NCI-H526 treated with DMSO at 0.1 percent for 48 hours (cell line): ENCODE measurements around the gene CCZ1B.
"Not testable (repeated sequence)": the region's sequence is repeated elsewhere in the genome, so short reads cannot be mapped to it uniquely, and the experiment has no call there.

Experiments
- DNase-seq: peaks from one replicate; lab custom pipeline; 2025; lab: John Stamatoyannopoulos, UW

The CCZ1B gene

DNA sequence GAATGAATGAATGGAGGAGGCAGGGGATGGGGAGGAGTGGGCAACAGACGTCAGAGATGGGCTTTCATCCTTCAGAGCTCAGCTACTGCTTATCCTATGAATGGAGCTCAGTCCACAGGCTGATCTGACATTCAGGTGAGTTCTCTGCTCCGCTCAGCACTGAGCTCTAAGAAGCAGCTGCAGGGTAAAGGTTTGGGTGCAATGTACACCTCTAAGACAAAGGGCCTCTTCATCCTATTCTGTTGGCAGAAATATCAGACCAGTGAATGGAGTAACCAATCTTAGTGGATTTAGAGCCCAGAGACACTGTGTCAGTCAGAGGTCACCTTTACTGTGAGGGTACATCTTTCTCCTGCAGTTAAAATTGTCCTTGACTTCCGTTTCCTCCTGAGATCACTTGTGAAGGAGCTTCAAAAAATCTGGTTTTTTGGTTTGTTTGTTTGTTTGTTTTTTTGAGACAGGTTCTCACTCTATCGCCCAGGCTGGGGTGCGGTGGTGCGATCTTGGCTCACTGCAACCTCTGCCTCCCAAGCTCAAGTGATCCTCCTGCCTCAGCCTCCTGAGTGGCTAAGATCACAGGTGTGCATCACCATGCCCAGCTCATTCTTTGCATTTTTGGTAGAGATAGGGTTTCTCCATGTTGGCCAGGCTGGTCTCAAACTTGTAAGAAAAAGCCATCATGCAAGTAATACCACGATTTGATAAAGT, 5.1 kb upstream of the CCZ1B start:
- no peak for DNase-seq

DNA sequence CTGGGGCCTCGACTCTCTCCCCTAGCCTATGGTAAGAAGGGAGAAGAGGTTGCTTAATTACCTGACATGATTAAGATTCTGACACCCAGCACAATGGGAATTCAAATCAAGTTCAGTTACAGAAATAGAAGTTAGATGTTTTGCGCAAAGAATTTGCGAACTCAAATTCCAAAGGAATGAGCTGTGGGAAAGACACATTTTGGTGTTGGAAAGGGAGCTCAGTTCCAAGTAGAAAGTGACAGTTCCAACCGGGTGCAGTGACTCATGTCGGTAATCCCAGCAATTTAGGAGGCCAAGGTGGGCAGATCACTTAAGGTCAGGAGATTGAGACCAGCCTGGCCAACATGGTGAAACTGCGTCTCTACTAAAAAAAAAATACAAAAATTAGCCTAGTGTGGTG, 4.0 kb upstream of the CCZ1B start:
- DNase-seq: not testable (repeated sequence)

GRCh38 chr7:6829616-6830015, 3.5 kb upstream of the CCZ1B start:
- not testable (repeated sequence) for DNase-seq

- DNase-seq: not testable (repeated sequence)
Measured at GRCh38 chr7:6827180-6827579, 1.1 kb upstream of the CCZ1B start.

DNA sequence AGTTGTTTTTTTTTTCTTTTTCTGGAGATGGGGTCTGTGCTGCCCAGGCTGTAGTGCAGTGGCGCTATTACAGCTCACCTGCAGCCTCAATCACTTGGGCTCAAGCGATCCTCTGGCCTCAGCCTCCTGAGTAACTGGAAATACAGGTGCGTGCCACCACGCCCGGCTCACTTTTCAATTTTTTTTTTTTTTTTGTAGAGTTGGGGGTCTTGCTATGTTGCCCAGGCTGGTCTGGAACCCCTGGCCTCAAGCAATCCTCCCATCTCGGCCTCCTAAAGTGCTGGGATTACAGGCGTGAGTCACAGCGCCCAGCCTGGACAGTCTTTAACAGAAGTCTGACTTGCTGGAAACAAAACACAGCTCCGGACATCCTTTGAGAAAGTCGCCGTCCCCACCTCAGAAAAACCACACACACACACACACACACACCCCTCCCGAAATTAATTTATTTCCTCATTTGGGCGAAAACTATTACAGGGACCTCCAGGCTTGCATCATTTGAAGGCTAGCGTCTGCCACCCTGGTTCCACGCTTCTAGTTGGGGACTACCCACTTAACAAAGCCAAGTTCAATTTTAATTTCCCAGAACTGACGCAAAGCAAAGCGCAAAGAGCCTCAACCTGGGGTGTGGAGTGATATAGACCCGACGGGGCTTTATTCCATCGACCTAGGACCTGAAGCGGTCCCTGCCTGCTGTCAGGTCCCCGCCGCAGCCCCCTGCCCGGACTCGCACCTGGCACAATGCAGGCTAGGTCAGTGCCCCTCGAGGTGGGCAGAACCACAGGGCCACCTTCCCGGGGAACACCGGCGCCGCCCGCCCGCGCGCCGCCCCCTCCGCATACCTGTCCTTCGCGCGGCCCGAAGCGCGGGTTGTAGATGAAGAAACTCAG, 594 bp downstream of the CCZ1B start:
- DNase-seq: not testable (repeated sequence)

- not testable (repeated sequence) for DNase-seq
Measured at GRCh38 chr7:6821622-6822021, 4.5 kb downstream of the CCZ1B start.

DNA sequence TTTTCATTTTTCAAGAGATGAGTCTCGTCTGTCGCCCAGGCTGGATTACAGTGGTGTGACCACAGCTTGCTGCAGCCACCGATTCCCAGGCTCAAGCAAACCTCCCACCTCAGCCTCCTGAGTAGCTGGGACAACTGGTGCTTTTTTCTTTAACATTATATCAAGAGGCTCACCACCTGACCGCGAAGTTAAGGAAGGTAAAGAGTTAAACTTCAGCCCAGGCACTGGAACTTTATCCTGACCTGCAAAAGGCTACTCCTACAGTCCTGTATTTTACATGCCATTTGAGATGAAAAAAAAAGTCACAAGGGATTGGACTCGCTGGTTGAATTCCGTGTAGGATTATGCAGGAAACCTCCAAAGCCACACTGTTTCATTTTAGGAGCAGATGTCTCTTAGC, 10.6 kb downstream of the CCZ1B start:
- not testable (repeated sequence) for DNase-seq

- DNase-seq: not testable (repeated sequence)
Measured at GRCh38 chr7:6813011-6813410, 13.1 kb downstream of the CCZ1B start.

- DNase-seq: not testable (repeated sequence)
Measured at GRCh38 chr7:6807959-6808358, 18.1 kb downstream of the CCZ1B start.

DNA sequence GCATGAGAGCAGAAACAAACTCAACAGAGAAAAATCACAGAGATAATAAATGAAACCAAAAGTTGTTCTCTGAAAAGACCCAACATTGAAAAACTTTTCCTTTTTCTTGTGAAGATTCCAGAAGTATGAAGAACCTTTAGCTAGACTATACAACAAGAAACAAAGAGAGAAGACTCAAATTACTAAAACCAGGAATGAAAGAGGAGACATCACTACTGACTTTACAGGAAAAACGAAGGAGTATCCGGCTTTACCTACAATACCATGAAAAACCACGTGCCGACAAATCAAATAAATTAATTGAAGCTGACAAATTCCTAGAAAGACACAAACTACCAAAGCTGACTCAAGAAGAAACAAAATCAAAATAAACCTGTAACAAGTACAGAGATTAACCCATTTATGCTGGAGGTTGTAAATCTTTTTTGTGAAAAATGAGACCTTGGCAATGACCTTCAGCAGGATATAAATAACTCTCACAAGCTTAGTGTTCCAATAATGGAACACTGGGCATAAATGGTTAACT, 18.6 kb downstream of the CCZ1B start:
- DNase-seq: not testable (repeated sequence)

DNA sequence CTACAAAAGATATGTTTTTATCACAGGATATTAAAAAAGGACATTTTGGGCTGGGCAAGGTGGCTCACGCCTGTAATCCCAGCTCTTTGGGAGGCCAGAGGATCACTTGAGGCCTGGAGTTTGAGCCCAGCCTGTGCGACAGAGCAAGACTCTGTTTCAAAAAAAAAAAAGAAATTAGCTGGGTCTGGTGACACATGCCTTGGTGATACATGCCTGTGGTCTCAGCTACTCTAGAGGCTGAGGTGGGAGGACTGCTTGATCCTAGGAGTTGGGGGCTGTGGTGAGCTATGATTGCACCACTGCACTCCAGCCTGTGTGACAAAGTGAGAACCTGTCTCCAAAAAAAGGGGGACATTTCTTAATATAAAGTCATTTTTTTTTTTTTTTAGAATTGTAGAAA, 25.7 kb downstream of the CCZ1B start:
- not testable (repeated sequence) for DNase-seq

DNA sequence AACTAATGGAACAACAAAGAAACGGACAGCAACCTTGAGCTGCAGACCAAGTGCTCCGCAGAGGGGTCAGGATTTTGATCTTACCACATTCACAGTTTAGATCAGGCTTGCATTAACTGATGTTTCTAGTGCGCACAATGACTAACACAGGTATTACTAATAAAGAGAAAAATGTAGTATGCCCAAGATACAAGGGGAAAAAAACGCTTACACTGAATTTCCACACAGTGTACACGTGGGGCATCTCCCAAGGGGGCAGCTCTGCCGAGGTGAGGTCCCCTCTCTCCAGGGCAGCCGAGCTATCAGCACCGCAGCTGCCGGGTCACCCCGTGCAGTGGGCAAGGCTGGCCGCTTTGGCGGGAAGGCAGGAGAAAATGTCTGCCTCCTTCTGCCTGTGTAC, 26.2 kb downstream of the CCZ1B start:
- DNase-seq: not testable (repeated sequence)

- not testable (repeated sequence) for DNase-seq
Measured at GRCh38 chr7:6798047-6798446, 28.0 kb downstream of the CCZ1B start.

DNA sequence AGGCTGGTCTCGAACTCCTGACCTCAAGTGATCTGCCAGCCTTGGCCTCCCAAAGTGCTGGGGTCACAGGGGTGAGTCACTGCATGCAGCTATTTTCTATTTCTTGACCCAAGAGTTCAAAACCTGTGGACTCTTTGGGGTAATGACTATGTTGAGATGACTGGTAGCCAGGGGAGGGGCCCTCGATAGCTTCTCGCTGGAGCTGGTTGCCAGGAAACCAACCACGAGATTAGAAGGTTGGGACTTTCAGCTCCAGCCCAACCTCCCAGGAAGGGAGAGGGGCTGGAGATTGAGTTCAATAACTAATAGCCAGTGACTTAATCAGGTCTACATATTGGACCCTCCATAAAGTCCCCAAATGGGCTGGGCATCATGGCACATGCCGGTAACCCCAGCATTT, 28.9 kb downstream of the CCZ1B start:
- DNase-seq: not testable (repeated sequence)

- not testable (repeated sequence) for DNase-seq
Measured at GRCh38 chr7:6794276-6794675, 31.8 kb downstream of the CCZ1B start.

GRCh38 chr7:6792113-6792872, 33.8 kb downstream of the CCZ1B start:
- not testable (repeated sequence) for DNase-seq

- DNase-seq: not testable (repeated sequence)
Measured at GRCh38 chr7:6789353-6789752, 36.7 kb downstream of the CCZ1B start.

DNA sequence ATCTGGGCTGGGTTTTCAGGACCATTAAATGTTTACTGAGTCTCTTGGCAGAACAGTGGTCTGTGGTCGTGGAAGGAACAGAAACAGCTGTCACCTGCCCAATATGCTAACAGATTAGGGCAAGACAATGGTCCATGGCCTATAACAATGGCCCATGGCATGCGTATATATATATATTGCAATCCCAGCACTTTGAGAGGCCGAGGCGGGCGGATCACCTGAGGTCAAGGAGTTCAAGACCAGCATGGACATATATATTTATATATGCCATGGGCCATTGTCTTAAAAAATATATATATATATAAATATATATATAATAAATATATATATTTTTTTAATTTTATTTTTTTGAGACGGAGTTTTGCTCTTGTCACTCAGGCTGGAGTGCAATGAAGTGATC, 44.5 kb downstream of the CCZ1B start:
- DNase-seq: not testable (repeated sequence)

DNA sequence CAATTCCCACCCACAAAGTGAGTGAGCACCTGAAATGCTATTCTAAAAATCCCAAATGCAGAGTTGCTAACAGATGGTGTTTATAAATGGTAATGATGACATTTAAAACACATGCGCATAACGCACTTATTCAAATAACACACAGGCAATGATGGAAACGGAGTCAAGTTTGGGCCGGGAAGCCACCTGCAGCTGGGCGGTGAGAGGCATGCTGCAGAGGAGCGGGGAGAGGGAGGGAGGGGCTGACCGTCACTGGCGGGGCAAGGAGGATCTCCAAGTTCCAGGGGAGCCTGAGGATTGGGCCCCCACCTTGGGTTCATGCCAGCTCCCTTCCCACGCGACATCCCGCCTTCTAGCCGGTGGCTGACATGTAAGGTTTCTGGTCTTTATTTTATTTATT, 64.9 kb downstream of the CCZ1B start:
- not testable (repeated sequence) for DNase-seq

DNA sequence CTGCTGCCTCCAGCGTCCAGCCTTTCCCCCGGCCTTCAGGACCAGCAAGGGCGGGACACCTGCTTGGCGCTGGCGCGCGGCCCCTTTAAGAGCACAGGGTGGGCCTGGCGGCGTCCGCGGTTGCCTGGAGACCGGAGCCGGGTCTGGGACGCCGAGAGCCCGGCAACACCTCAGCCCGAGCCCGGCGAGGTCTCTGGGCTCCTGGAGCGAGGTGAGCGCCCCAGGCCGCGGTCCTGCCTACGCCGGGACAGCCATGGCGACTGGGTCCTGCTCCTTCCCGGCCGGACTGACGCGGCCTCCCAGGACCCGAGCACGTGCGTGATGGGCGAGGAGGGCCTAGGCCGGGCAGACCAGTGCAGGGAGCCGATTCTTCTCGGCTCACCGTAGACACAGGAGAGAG, 72.1 kb downstream of the CCZ1B start, which contains the start of gene RSPH10B2:
RSPH10B2 (plus strand) TSS at position 140 of the 400 bp plus-strand sequence. CDS start 3,575 bp downstream, outside the sequence.
- not testable (repeated sequence) for DNase-seq

GRCh38 chr7:6750173-6750572, 75.9 kb downstream of the CCZ1B start:
- not testable (repeated sequence) for DNase-seq

DNA sequence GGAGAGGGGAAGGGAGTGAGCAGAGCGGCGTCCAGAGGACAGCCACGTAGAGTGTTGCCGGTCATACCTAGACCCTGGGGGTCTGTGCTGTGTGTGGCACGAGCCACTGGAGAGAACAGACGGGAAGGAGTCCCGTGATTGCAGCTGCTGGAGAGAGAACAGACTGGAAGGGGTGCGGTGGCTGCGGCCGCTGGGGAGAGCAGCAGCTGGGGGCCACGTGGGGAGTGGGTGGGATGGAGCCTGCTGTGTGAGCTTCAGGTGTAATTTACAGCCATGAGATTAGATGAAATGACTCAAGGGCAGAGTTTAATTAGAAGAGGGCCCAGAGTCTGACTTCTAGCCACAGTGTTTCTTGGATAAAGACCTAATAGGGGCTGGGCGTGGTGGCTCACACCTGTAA, 76.7 kb downstream of the CCZ1B start:
- DNase-seq: not testable (repeated sequence)
